ENCODE measurements around the gene VPS11. TPM values are rescaled to one million over a fixed set of nuclear protein-coding genes. Genes with fewer than 3 reads are reported as not detected.

The VPS11 gene
- polyA plus RNA-seq, 3 donors, result 28.6 to 56.6 (median 43.3) TPM

DNA sequence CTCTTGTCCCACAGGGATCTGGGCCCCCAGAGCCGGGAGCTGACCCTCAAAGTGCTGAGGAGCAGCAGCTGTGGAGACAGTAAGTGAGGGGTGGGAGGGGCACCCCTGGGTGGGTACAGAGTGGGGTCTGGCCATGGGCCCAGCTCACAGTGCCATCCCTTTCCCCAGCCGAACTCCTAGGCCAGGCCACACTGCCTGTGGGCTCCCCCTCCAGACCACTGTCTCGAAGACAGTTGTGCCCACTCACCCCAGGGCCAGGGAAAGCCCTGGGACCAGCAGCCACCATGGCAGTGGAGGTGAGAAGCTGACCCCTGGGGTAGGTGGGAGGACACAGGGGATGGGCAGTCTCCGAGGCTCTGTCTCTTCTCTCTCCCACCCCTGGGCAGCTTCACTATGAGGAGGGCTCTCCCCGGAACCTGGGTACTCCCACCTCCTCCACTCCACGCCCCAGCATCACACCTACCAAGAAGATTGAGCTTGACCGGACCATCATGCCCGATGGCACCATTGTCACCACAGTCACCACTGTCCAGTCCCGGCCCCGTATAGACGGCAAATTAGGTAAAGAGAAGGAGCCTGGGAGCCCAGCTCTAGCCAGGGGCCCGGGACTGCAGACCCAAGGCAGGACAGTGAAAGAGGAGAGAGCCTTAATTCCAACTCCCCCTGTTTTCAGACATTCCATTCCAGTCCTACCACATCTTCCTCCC is 44.8 kb downstream of the VPS11 start:
- Mint-ChIP-seq H3K36me3 (peaks cover 63 to 76% of the 10 kb centered on the region in 2 donors), H3K27ac (peak overlapping the region in 3 of 7 donors; percentile 37 to 44 (median 38)), H3K4me3 (no peak overlapping the region), H3K9me3 (no peaks in the 10 kb centered on the region), H3K4me1 (peaks cover 65% of the 10 kb centered on the region), H3K27me3 (ENCODE audit: low read depth in 3 of 3) (no peaks in the 10 kb centered on the region)
- intact Hi-C loops (cut with micrococcal nuclease), result no loop called here
- peaks cover 68% of the 10 kb centered on the region for H3K79me2 ChIP-seq (ENCODE audit: insufficient read depth, low read length)
- DNase-seq, result no peak
- no peaks in the 10 kb centered on the region for H3K9me3 ChIP-seq (replicated peaks in 1 of 2; ENCODE audit: control insufficient read depth in 1 of 2, insufficient read depth in 1 of 2, low read length in 2 of 2)
- TF ChIP-seq, protein P1, sequence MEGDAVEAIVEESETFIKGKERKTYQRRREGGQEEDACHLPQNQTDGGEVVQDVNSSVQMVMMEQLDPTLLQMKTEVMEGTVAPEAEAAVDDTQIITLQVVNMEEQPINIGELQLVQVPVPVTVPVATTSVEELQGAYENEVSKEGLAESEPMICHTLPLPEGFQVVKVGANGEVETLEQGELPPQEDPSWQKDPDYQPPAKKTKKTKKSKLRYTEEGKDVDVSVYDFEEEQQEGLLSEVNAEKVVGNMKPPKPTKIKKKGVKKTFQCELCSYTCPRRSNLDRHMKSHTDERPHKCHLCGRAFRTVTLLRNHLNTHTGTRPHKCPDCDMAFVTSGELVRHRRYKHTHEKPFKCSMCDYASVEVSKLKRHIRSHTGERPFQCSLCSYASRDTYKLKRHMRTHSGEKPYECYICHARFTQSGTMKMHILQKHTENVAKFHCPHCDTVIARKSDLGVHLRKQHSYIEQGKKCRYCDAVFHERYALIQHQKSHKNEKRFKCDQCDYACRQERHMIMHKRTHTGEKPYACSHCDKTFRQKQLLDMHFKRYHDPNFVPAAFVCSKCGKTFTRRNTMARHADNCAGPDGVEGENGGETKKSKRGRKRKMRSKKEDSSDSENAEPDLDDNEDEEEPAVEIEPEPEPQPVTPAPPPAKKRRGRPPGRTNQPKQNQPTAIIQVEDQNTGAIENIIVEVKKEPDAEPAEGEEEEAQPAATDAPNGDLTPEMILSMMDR (IDR thresholded peaks at IDR 0.05), result no peak
- H3K4me2 ChIP-seq (replicated peaks; ENCODE audit: extremely low read depth, low read length, poor library complexity, severe bottlenecking), result no peak overlapping the region
- peaks cover 48% of the 10 kb centered on the region for H4K20me1 ChIP-seq (ENCODE audit: insufficient read depth, low read length)
- H3K27ac ChIP-seq (ENCODE audit: low read depth in 1 of 2, low read length in 2 of 2), result no peak overlapping the region
- H3K9ac ChIP-seq (ENCODE audit: insufficient read depth, low read length, poor library complexity, severe bottlenecking), result no peak overlapping the region
- H3K36me3 ChIP-seq (replicated peaks in 1 of 2; ENCODE audit: control insufficient read depth in 1 of 2, insufficient read depth in 2 of 2, low read length in 2 of 2), result peaks cover 57 to 66% of the 10 kb centered on the region in 2 donors
- H2AFZ ChIP-seq (ENCODE audit: insufficient read depth, low read depth, low read length, poor library complexity, severe bottlenecking), result no peak overlapping the region
- no peak overlapping the region for H3K4me3 ChIP-seq (replicated peaks in 1 of 3; ENCODE audit: low read depth in 2 of 3, low read length in 3 of 3)
- WGBS (ENCODE audit: insufficient coverage), result 100% methylated on average over 6 of the region's 12 CpGs
- peaks cover 51 to 68% of the 10 kb centered on the region in 2 donors for H3K4me1 ChIP-seq (ENCODE audit: control insufficient read depth in 1 of 2, insufficient read depth in 2 of 2, low read length in 2 of 2)
- H3K27me3 ChIP-seq (ENCODE audit: control insufficient read depth in 2 of 2, insufficient read depth in 2 of 2, low read length in 2 of 2), result no peaks in the 10 kb centered on the region

DNA sequence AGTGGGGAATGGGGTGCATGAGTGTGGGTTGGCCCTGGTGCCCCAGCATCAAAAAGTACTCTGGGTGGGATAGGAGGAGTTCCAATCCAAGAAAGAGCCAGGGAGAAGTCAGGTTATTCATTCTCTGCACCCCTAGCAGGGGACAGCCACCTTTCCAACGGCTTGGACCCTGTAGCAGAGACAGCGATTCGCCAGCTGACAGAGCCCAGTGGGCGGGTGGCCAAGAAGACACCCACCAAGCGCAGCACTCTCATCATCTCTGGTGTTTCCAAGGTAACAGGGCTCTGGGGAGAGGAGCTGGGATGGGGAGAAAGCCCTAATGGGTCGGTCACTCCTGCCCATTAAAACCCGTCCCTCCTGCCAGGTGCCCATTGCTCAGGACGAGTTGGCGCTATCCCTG is 46.1 kb downstream of the VPS11 start:
- peak overlapping the region in 1 of 2 donors; percentile 18 for H3K27ac ChIP-seq (ENCODE audit: low read depth in 1 of 2, low read length in 2 of 2)
- peaks cover 36% of the 10 kb centered on the region for H4K20me1 ChIP-seq (ENCODE audit: insufficient read depth, low read length)
- H3K27ac Mint-ChIP-seq, result peak overlapping the region in 4 of 7 donors; percentile 8 to 73 (median 56)
- H3K27me3 ChIP-seq (ENCODE audit: control insufficient read depth in 2 of 2, insufficient read depth in 2 of 2, low read length in 2 of 2), result no peaks in the 10 kb centered on the region
- H3K36me3 ChIP-seq (replicated peaks in 1 of 2; ENCODE audit: control insufficient read depth in 1 of 2, insufficient read depth in 2 of 2, low read length in 2 of 2), result peaks cover 57 to 78% of the 10 kb centered on the region in 2 donors
- H3K9me3 ChIP-seq (replicated peaks in 1 of 2; ENCODE audit: control insufficient read depth in 1 of 2, insufficient read depth in 1 of 2, low read length in 2 of 2), result no peaks in the 10 kb centered on the region
- H3K4me3 Mint-ChIP-seq, result no peak overlapping the region
- H2AFZ ChIP-seq (ENCODE audit: insufficient read depth, low read depth, low read length, poor library complexity, severe bottlenecking), result no peak overlapping the region
- WGBS (ENCODE audit: insufficient coverage), result 100% methylated on average over 5 of the region's 9 CpGs
- H3K4me1 ChIP-seq (ENCODE audit: control insufficient read depth in 1 of 2, insufficient read depth in 2 of 2, low read length in 2 of 2), result peaks cover 50 to 61% of the 10 kb centered on the region in 2 donors
- H3K79me2 ChIP-seq (ENCODE audit: insufficient read depth, low read length), result peaks cover 56% of the 10 kb centered on the region
- no peak overlapping the region for H3K4me2 ChIP-seq (replicated peaks; ENCODE audit: extremely low read depth, low read length, poor library complexity, severe bottlenecking)
- H3K36me3 Mint-ChIP-seq, result peaks cover 67 to 87% of the 10 kb centered on the region in 2 donors
- H3K4me1 Mint-ChIP-seq, result peaks cover 58% of the 10 kb centered on the region
- no peak overlapping the region for H3K4me3 ChIP-seq (replicated peaks in 1 of 3; ENCODE audit: low read depth in 2 of 3, low read length in 3 of 3)
- intact Hi-C loops (cut with micrococcal nuclease), result no loop called here
- TF ChIP-seq, protein P1 (IDR thresholded peaks at IDR 0.05), result no peak
- DNase-seq, result no peak
- H3K27me3 Mint-ChIP-seq (ENCODE audit: low read depth in 3 of 3), result no peaks in the 10 kb centered on the region
- H3K9ac ChIP-seq (ENCODE audit: insufficient read depth, low read length, poor library complexity, severe bottlenecking), result no peak overlapping the region
- H3K9me3 Mint-ChIP-seq, result no peaks in the 10 kb centered on the region

All from CD14-positive monocyte (primary cell).